ENCODE measurements around the gene SSC4D.

GRCh38 chr7:76381814-76382213 lies 27.7 kb downstream of the SSC4D start:
- TF ChIP-seq CTCF (IDR thresholded peaks at IDR 0.05; ENCODE audit: insufficient read depth, low read length) (no peak), REST (IDR thresholded peaks at IDR 0.05; ENCODE audit: insufficient replicate concordance, low read depth) (no peak), POLR2AphosphoS5 (IDR thresholded peaks at IDR 0.05; ENCODE audit: low read depth) (no peak)

Data from HL-60 (cell line).